HepG2 (cell line): Measurements from ENCODE around the gene HID1. TPM values are rescaled to one million over a fixed set of nuclear protein-coding genes. Genes with fewer than 3 reads are reported as not detected.

Experiments
- AKNA ChIP-seq: sonication (generic); formaldehyde crosslinking; IDR thresholded peaks from 2 replicates; pipeline ENCODE4 v1.4.0; 2020; ENCODE audit warnings: missing genetic modification reagents, borderline replicate concordance
- ATF5 ChIP-seq: sonication (generic); formaldehyde crosslinking; IDR thresholded peaks from 2 replicates; pipeline ENCODE4 v1.4.0; 2020; ENCODE audit warnings: mild to moderate bottlenecking, low read depth, missing genetic modification reagents
- ATF7-NPFF ChIP-seq: sonication (generic); formaldehyde crosslinking; IDR thresholded peaks from 2 replicates; pipeline ENCODE4 v1.8.1; 2023; ENCODE audit warnings: mild to moderate bottlenecking, low read depth, missing genetic modification reagents, moderate library complexity
- DMAP1 ChIP-seq: IDR thresholded peaks from 2 replicates; pipeline ENCODE4 v1.6.1; 2016
- KLF6 ChIP-seq: IDR thresholded peaks from 2 replicates; pipeline ENCODE4 v1.8.0; 2016; ENCODE audit warnings: missing biosample characterization, missing genetic modification reagents
- NCOR1 ChIP-seq: fragments of 200-600 bp; sonication (generic); IDR thresholded peaks from 2 replicates; pipeline ENCODE4 v1.7.0; 2017; ENCODE audit warnings: antibody characterized with exemption, low read length, borderline replicate concordance
- REST ChIP-seq, 2 experiments: IDR thresholded peaks; 2 replicates each; pipeline ENCODE4 v1.6.1; 2011 to 2012; ENCODE audit warnings: low read length in 2 of 2, borderline replicate concordance in 1 of 2, low read depth in 1 of 2, mild to moderate bottlenecking in 1 of 2, moderate library complexity in 1 of 2
- SMARCC2 ChIP-seq: fragments of 450-650 bp; IDR thresholded peaks from 2 replicates; pipeline ENCODE4 v1.6.1; 2017; ENCODE audit warnings: antibody characterized with exemption, mild to moderate bottlenecking
- TMF1 ChIP-seq: sonication (generic); formaldehyde crosslinking; IDR thresholded peaks from 2 replicates; pipeline ENCODE4 v1.8.1; 2022; ENCODE audit warnings: low read depth, missing genetic modification reagents
- U2AF1 ChIP-seq: fragments of 200-400 bp; formaldehyde crosslinking; optimal IDR thresholded peaks from 2 replicates; pipeline ENCODE3; 2017; ENCODE audit warnings: mild to moderate bottlenecking, low read depth, low read length
- ZEB1 ChIP-seq: IDR thresholded peaks from 2 replicates; pipeline ENCODE4 v1.6.1; 2012; ENCODE audit warnings: mild to moderate bottlenecking, low read depth, inconsistent platforms; ENCODE audit not compliant: insufficient replicate concordance
- ZFP36L1 ChIP-seq: sonication (generic); formaldehyde crosslinking; IDR thresholded peaks from 2 replicates; pipeline ENCODE4 v1.8.0; 2022; ENCODE audit warnings: mild to moderate bottlenecking, missing genetic modification reagents, moderate library complexity
- ZNF10 ChIP-seq: sonication (generic); formaldehyde crosslinking; IDR thresholded peaks from 2 replicates; pipeline ENCODE4 v1.4.0; 2020; ENCODE audit warnings: mild to moderate bottlenecking, low read depth, missing genetic modification reagents, borderline replicate concordance
- ZSCAN30 ChIP-seq: sonication (generic); formaldehyde crosslinking; IDR thresholded peaks from 2 replicates; pipeline ENCODE4 v1.5.0; 2020; ENCODE audit warnings: mild to moderate bottlenecking, missing genetic modification reagents
- polyA plus RNA-seq, 8 experiments: library from polyadenylated mRNA; depleted of rRNA in 3 of 8; stranded (reverse) in 7 of 8; unstranded in 1 of 8; fragments of >200 nt; fragmentation: Illumina TruSeq in 4 of 8; extraction: Trizol in 4 of 8; gene quantifications; 2 replicates each; pipeline versions ENCODE4 v1.2.1 to v1.2.3, GENCODE V29; 2011 to 2016; ENCODE audit warnings: low read depth in 4 of 8, missing spikeins in 1 of 8, mixed read lengths in 1 of 8; ENCODE audit not compliant: insufficient read depth in 1 of 8
- total RNA-seq, 5 experiments: library from RNA; depleted of rRNA; stranded (reverse); fragments of >200 nt; fragmentation: Illumina TruSeq; extraction: Trizol; gene quantifications; 2 replicates each; pipeline ENCODE4 v1.2.3, GENCODE V29; 2016; ENCODE audit warnings: low read depth in 1 of 5
- TF ChIP-seq, protein P1 (sequence below): sonication (generic); formaldehyde crosslinking; conservative IDR thresholded peaks from 2 replicates; pipeline ENCODE4 v1.4.0; 2020; ENCODE audit warnings: missing genetic modification reagents
- TF ChIP-seq, protein P2 (sequence below): sonication (generic); formaldehyde crosslinking; IDR thresholded peaks from 2 replicates; pipeline ENCODE4 v1.9.0; 2021; ENCODE audit warnings: missing genetic modification reagents, borderline replicate concordance

HID1 gene
- total and polyA plus RNA-seq, 2 of the 13 experiments (the other 11 are each of a cell fraction or from before 2014, with no cell fraction given): 2.1 to 10.6 TPM

DNA sequence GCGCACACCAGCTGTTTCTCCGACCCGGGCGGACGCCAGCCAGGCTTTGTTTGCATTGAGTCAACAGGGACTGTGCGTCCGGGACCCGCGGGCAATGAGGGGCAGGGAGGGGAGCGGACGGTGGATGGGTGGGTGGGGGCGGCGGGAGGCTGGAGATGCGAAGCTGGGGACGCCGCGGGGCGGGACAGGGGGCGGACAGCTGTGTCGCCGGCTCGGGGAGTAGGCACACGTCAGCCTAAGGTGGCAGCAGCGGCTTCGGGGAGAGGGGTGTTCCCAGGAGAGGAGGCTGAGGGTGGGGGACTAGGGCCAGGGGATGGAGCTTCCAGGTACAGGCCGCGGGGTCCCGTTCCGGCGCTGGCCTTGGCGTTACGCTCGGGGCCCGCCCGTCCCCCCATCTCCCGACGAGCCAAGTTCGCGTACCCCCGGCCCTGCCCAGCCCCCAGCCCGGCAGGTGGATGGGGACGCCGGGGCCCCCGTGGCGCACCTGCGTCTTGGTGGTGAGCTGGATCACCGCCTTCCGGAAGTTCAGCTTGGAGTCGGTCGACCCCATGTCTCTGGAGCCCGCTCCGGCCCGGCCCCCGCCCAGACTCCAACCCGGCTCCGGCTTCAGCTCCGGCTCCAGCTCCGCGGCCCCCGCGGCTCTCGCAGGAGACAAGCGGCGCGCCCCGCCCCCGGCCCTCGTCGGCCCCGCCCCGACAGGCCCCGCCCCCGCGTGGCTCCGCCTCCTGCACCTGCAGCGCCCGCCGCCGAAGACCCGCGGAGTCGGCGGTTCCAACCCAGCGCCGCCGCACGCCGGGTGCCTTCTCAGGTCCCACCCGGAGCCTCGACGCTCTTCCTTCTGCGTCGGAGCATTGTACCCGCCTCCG lies at the start of gene HID1 (continued):
- TF ChIP-seq ATF7-NPFF (CRISPR knock-in tag) (no peak; the same call in 1 of the 2 replicates), KLF6 (no peak), ZEB1 (no peak), TMF1 (CRISPR knock-in tag) (no peak), NCOR1 (no peak), REST (IDR thresholded peaks at IDR 0.05; ENCODE audit: borderline replicate concordance in 1 of 2, low read depth in 1 of 2, low read length in 2 of 2) (no peak), ZSCAN30 (CRISPR knock-in tag) (no peak), U2AF1 (no peak), ATF5 (CRISPR knock-in tag) (no peak), ZNF10 (CRISPR knock-in tag) (no peak), ZFP36L1 (CRISPR knock-in tag) (no peak), AKNA (no peak), SMARCC2 (no peak), DMAP1 (CRISPR knock-in tag) (peak; percentile 48)
- TF ChIP-seq, protein P1, sequence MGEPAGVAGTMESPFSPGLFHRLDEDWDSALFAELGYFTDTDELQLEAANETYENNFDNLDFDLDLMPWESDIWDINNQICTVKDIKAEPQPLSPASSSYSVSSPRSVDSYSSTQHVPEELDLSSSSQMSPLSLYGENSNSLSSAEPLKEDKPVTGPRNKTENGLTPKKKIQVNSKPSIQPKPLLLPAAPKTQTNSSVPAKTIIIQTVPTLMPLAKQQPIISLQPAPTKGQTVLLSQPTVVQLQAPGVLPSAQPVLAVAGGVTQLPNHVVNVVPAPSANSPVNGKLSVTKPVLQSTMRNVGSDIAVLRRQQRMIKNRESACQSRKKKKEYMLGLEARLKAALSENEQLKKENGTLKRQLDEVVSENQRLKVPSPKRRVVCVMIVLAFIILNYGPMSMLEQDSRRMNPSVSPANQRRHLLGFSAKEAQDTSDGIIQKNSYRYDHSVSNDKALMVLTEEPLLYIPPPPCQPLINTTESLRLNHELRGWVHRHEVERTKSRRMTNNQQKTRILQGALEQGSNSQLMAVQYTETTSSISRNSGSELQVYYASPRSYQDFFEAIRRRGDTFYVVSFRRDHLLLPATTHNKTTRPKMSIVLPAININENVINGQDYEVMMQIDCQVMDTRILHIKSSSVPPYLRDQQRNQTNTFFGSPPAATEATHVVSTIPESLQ (CRISPR knock-in tag): no peak
- TF ChIP-seq, protein P2, sequence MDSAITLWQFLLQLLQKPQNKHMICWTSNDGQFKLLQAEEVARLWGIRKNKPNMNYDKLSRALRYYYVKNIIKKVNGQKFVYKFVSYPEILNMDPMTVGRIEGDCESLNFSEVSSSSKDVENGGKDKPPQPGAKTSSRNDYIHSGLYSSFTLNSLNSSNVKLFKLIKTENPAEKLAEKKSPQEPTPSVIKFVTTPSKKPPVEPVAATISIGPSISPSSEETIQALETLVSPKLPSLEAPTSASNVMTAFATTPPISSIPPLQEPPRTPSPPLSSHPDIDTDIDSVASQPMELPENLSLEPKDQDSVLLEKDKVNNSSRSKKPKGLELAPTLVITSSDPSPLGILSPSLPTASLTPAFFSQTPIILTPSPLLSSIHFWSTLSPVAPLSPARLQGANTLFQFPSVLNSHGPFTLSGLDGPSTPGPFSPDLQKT (CRISPR knock-in tag): no peak
